Right cardiac atrium (tissue), 5 donors: ENCODE results near the gene SURF4. TPM values are rescaled to one million over a fixed set of nuclear protein-coding genes. Genes with fewer than 3 reads are reported as not detected.
"Not testable (repeated sequence)": the region's sequence is repeated elsewhere in the genome, so short reads cannot be mapped to it uniquely, and the experiment has no call there.

Source experiments
- ATAC-seq, 2 donors: fragments of 200-7000 bp; cut with Tn5 transposase; one replicate each; pipeline versions ENCODE4 v1.8.0 to v1.9.1; 2020; ENCODE audit warnings: moderate library complexity in 2 of 2, mild to moderate bottlenecking in 1 of 2
- DNase-seq, 3 donors: peaks; one replicate each; pipeline ENCODE4 v3.0.0-alpha.2; 2020
- H3K27ac ChIP-seq: one replicate; pipeline ENCODE4 v1.5.1; 2013; ENCODE audit warnings: mild to moderate bottlenecking, low read length, control low read depth, moderate library complexity
- H3K27me3 ChIP-seq: one replicate; pipeline ENCODE4 v1.6.1; 2013; ENCODE audit not compliant: control insufficient read depth, insufficient read depth
- H3K4me1 ChIP-seq: one replicate; pipeline ENCODE4 v1.6.1; 2013; ENCODE audit warnings: low read length; ENCODE audit not compliant: control insufficient read depth, insufficient read depth
- H3K4me3 ChIP-seq: one replicate; pipeline ENCODE4 v1.5.1; 2013; ENCODE audit warnings: low read length, control low read depth
- H3K9me3 ChIP-seq: one replicate; pipeline ENCODE4 v1.6.1; 2013; ENCODE audit warnings: low read length; ENCODE audit not compliant: control insufficient read depth
- WGBS: extraction: QIAGEN DNeasy Blood & Tissue Kit; methylation state at CpG from one replicate; pipeline ENCODE4 v1.1.7; 2013; 5-methylcytosine and 5-hydroxymethylcytosine counted together
- intact Hi-C, 4 donors: fragments of 100-400 bp; cut with DNase I; formaldehyde crosslinking; loops; one replicate each; pipeline versions ENCODE4 v1.11.0 to v1.14.0; 2022 to 2023
- polyA plus RNA-seq: library from polyadenylated mRNA; stranded (reverse); fragments of 200-250 nt; gene quantifications from one replicate; pipeline ENCODE4 v1.2.3, GENCODE V29; 2013
- total RNA-seq, 4 donors: library from RNA; stranded (reverse); fragmentation: NEBNext Ultra II Directional; extraction: Animal tissue kit (Norgen Biotek cat#: 25700); gene quantifications; one replicate each; pipeline ENCODE4 v1.2.1, GENCODE V29; 2021
- donor health status: healthy with polysubstance abuse.
- donor health status: DM: no; HTN: yes; CAD: no.
- donor health status: DM: no; HTN: no; CAD: no.
- donor health status: DM: no; HTN: yes; CAD: no; lungs with severe emphysema.
- donor health status: DM: yes; HTN: yes; CAD: no.

The SURF4 gene
- total and polyA plus RNA-seq, 5 donors: 67.2 to 129 (median 90.4) TPM

- Histone ChIP-seq H3K9me3 (no peaks in the 10 kb centered on the region), H3K27me3 (no peaks in the 10 kb centered on the region), H3K4me3 (no peak overlapping the region), H3K27ac (no peak overlapping the region), H3K4me1 (peaks cover 3% of the 10 kb centered on the region)
- intact Hi-C loops: loop anchor here in 1 of 4 donors (5.0 kb wide), 1 partner anchor 145 kb away; no protein-coding TSS in a partner anchor
- ATAC-seq (no peak), DNase-seq (peak in 1 of 3 donors; percentile 60)
- WGBS: 96% methylated on average over 57 of the region's 57 CpGs
These were observed 44.0 kb downstream of the SURF4 start for GRCh38 chr9:133331641-133332380.

GRCh38 chr9:133331221-133331620 is 44.6 kb downstream of the SURF4 start:
- 87% methylated on average over 19 of the region's 19 CpGs for WGBS
- H3K4me1 ChIP-seq: peaks cover 3% of the 10 kb centered on the region
- no peaks in the 10 kb centered on the region for H3K9me3 ChIP-seq
- no peak overlapping the region for H3K27ac ChIP-seq
- DNase-seq (no peak), ATAC-seq (no peak)
- intact Hi-C loops: loop anchor here in 1 of 4 donors (5.0 kb wide), 1 partner anchor 144 kb away; no protein-coding TSS in a partner anchor
- H3K4me3 ChIP-seq: no peak overlapping the region
- H3K27me3 ChIP-seq: no peaks in the 10 kb centered on the region

DNA sequence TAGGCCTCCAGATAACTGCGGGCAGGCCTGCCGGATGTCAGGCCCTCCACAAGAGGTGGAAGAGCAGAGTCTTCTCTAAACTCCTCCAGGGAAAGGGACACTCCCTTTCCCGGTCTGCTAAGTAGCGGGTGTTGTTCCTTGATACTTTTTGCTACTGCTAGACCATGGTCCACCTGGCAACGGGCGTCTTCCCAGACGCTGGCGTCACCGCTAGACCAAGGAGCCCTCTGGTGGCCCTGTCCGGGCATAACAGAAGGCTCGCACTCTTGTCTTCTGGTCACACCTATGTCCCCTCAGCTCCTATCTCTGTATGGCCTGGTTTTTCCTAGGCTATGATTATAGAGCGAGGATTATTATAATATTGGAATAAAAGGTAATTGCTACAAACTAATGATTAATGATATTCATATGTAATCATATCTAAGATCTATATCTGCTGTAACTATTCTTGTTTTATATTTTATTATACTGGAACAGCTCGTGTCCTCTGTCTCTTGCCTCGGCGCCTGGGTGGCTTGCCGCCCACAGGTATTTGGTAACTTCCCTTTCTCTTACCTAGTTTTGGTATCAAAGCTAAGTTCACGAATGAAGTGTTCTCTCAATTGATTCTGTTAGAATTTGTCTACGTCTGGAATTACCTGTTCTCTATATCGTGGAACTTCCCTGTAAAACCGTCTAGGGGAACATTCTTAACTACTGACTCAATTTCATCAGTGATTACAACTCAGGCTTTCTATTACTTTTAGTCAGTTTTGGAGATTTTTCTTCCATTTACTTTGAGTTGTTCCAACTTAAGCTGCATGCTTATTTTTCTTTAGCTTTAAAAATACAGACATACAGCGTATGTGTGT is 46.3 kb downstream of the SURF4 start:
- H3K4me3 ChIP-seq, H3K9me3 ChIP-seq, H3K4me1 ChIP-seq, H3K27me3 ChIP-seq, H3K27ac ChIP-seq, ATAC-seq: not testable (repeated sequence)
- peak in 2 of 3 donors; percentile 72 to 75 for DNase-seq
- intact Hi-C loops: loop anchor here (5.0 to 10.0 kb wide), 3 partner anchors 137 to 145 kb away; no protein-coding TSS in a partner anchor
- 53% methylated on average over 21 of the region's 21 CpGs for WGBS

- intact Hi-C loops: loop anchor here in 3 of 4 donors (5.0 to 10.0 kb wide), 3 partner anchors 136 to 143 kb away; no protein-coding TSS in a partner anchor
- DNase-seq (no peak), ATAC-seq (peak in 1 of 2 donors; percentile 22)
- Histone ChIP-seq H3K27me3 (no peaks in the 10 kb centered on the region), H3K9me3 (no peaks in the 10 kb centered on the region), H3K4me1 (no peaks in the 10 kb centered on the region), H3K4me3 (no peak overlapping the region), H3K27ac (no peak overlapping the region)
- 89% methylated on average over 10 of the region's 10 CpGs for WGBS
These were observed 47.9 kb downstream of the SURF4 start for GRCh38 chr9:133327834-133328484.

DNA sequence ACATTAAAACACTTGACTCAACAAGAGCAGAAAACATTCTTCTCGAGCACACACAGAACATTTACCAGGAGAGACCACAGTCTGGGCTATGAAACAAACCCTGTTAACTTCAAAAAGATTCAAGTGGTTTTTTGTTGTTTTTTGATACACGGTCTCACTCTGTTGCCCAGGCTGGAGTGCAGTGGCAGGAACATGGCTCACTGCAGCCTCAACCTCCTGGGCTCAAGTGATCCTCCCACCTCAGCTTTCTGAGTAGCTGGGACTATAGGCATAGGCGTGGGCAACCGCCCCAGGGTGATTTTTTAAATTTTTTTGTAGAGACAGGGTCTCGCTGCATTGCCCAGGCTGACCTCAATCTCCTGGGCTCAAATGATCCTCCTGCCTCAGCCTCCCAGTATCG is 48.8 kb downstream of the SURF4 start:
- H3K4me1 ChIP-seq, DNase-seq, H3K27me3 ChIP-seq, H3K27ac ChIP-seq, H3K4me3 ChIP-seq, ATAC-seq, H3K9me3 ChIP-seq: not testable (repeated sequence)
- intact Hi-C loops: loop anchor here in 3 of 4 donors (5.0 to 10.0 kb wide), 3 partner anchors 135 to 142 kb away; no protein-coding TSS in a partner anchor
- WGBS: 90% methylated on average over 6 of the region's 6 CpGs

DNA sequence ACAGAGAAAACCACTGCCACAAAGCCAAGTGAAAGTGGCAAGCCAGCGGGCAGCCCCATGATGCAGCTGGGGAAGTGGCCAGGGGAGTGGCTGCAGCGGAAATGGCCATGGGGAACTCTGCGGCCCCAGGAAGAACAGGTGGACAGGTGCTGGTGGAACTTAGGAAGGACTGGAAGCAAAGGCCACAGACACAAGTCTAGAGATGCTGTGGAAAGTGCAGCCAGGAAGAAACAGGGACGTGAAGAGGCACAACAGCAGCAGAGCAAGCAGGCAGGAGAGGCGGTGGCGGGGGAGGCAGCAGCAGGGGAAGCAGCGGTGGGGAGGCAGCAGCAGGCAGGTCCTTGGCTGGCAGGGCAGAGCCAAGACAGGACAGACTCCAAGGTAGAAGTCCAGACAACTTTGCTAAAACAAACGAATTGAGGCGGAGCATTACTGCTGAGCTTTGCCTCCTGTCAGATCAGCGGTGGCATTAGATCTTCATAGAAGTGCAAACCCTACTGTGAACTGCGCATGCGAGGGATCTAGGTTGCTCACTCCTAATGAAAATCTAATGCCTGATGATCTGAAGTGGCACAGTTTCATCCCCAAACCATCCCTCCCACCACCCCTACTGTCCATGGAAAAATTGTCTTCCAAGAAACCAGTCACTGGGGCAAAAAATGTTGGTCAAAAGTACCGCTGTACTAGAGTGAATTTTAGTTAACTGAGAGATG is 51.7 kb downstream of the SURF4 start:
- DNase-seq (no peak), ATAC-seq (no peak)
- 86% methylated on average over 13 of the region's 13 CpGs for WGBS
- intact Hi-C loops: loop anchor here in 1 of 4 donors (10.0 kb wide), 1 partner anchor 139 kb away; no protein-coding TSS in a partner anchor
- Histone ChIP-seq H3K27me3 (no peaks in the 10 kb centered on the region), H3K4me3 (no peak overlapping the region), H3K9me3 (no peaks in the 10 kb centered on the region), H3K4me1 (no peaks in the 10 kb centered on the region), H3K27ac (no peak overlapping the region)

DNA sequence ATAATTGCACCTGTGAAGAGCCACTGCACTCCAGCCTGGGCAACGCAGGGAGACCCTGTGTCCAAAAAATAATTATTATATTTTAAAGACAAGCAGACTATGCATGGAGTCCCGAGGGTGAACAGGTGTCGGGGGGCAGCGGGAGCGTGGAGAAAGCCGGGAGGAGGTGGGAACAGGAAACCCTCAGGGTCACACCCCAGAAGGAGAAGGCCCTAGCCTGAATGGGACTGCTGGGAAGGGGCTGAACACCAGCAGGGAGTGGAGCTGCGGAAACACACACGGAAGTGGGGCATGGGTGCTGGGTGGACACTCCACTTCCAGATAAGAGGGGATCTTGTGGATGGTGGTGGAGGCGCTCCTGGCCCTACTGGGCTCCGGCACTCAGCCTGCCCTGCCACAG is 52.6 kb downstream of the SURF4 start:
- DNase-seq (no peak), ATAC-seq (no peak)
- no peaks in the 10 kb centered on the region for H3K9me3 ChIP-seq
- intact Hi-C loops: loop anchor here in 1 of 4 donors (10.0 kb wide), 1 partner anchor 138 kb away; no protein-coding TSS in a partner anchor
- H3K4me1 ChIP-seq: no peaks in the 10 kb centered on the region
- H3K27me3 ChIP-seq: no peaks in the 10 kb centered on the region
- 83% methylated on average over 10 of the region's 10 CpGs for WGBS
- H3K27ac ChIP-seq: no peak overlapping the region
- H3K4me3 ChIP-seq: no peak overlapping the region

- no peak overlapping the region for H3K4me3 ChIP-seq
- H3K27me3 ChIP-seq: no peaks in the 10 kb centered on the region
- H3K4me1 ChIP-seq: no peaks in the 10 kb centered on the region
- no peaks in the 10 kb centered on the region for H3K9me3 ChIP-seq
- no peak for ATAC-seq
- H3K27ac ChIP-seq: no peak overlapping the region
- DNase-seq: no peak
- intact Hi-C loops: loop anchor here in 1 of 4 donors (10.0 kb wide), 1 partner anchor 138 kb away; no protein-coding TSS in a partner anchor
- WGBS: 84% methylated on average over 14 of the region's 14 CpGs
These were observed 53.2 kb downstream of the SURF4 start for GRCh38 chr9:133322701-133323100.

- Histone ChIP-seq H3K4me1 (no peaks in the 10 kb centered on the region), H3K4me3 (no peak overlapping the region), H3K27me3 (no peaks in the 10 kb centered on the region), H3K27ac (no peak overlapping the region), H3K9me3 (no peaks in the 10 kb centered on the region)
- DNase-seq (no peak), ATAC-seq (no peak)
- 68% methylated on average over 13 of the region's 13 CpGs for WGBS
- intact Hi-C loops: loop anchor here in 1 of 4 donors (10.0 kb wide), 1 partner anchor 137 kb away; no protein-coding TSS in a partner anchor
These were observed 54.4 kb downstream of the SURF4 start for GRCh38 chr9:133321411-133321935.

DNA sequence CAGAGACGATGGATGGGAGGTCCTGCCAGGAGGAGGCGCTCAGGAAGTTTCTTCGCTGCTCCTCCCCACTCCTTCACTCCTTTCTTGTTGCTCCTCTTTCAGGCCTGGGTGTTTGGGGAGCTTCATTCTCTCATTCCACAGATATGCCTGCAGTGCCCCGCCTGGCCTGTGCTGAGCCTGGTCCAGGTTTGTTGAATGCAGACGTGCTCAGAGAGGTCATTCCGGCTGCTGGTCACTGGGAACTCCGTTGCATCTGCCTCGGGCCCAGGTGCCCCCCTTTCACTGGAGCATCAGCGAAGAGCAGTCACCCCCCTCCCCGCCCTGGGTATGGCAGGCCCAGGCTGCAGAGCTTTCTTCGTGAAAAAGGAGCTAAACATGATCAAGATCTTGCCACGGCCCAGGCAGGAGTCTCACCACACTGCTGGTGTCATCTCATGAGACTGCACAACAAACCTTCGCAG is 55.4 kb downstream of the SURF4 start:
- H3K27me3 ChIP-seq: no peaks in the 10 kb centered on the region
- no peak overlapping the region for H3K27ac ChIP-seq
- no peak for DNase-seq
- ATAC-seq: no peak
- 76% methylated on average over 13 of the region's 13 CpGs for WGBS
- intact Hi-C loops: loop anchor here in 1 of 4 donors (10.0 kb wide), 1 partner anchor 136 kb away; no protein-coding TSS in a partner anchor
- no peaks in the 10 kb centered on the region for H3K4me1 ChIP-seq
- no peak overlapping the region for H3K4me3 ChIP-seq
- H3K9me3 ChIP-seq: no peaks in the 10 kb centered on the region
